Neural crest cell (in vitro differentiated cells): ENCODE measurements around the gene RPS21. TPM values are rescaled to one million over a fixed set of nuclear protein-coding genes. Genes with fewer than 3 reads are reported as not detected.

Experiments used
- DNase-seq: peaks from one replicate; pipeline ENCODE4 v3.0.0; 2021; ENCODE audit warnings: low read depth, mixed read lengths, low spot score
- H3K27ac Mint-ChIP-seq: one replicate; pipeline ENCODE4 v1.8.0; 2021; ENCODE audit warnings: mild to moderate bottlenecking, mixed read lengths; ENCODE audit not compliant: unreplicated experiment
- H3K27me3 Mint-ChIP-seq: 2 replicates; pipeline ENCODE4 v1.8.0; 2021; ENCODE audit warnings: low read depth, mild to moderate bottlenecking, mixed read lengths
- H3K36me3 Mint-ChIP-seq: 2 replicates; pipeline ENCODE4 v1.8.0; 2021; ENCODE audit warnings: low read depth, mild to moderate bottlenecking, mixed read lengths
- H3K4me1 Mint-ChIP-seq: 2 replicates; pipeline ENCODE4 v1.8.0; 2021; ENCODE audit warnings: mixed read lengths
- H3K4me3 Mint-ChIP-seq: one replicate; pipeline ENCODE4 v1.8.0; 2021; ENCODE audit warnings: mild to moderate bottlenecking, mixed read lengths
- H3K9me3 Mint-ChIP-seq: 2 replicates; pipeline ENCODE4 v1.8.0; 2021; ENCODE audit warnings: mixed read lengths
- CTCF ChIP-seq: fragments of 200-600 bp; sonication (generic); conservative IDR thresholded peaks from 2 replicates; pipeline ENCODE4 v1.5.0; 2021; ENCODE audit warnings: antibody characterized with exemption, mild to moderate bottlenecking
- total RNA-seq: library from RNA; stranded (reverse); gene quantifications from 2 replicates; pipeline ENCODE4 v1.2.1, GENCODE V29; 2021

The RPS21 gene
- total RNA-seq, 1 donor from 2014 or later, result 1,312 TPM

- DNase-seq, result no peak
- Mint-ChIP-seq H3K4me1 (no peaks in the 10 kb centered on the region), H3K4me3 (no peak overlapping the region), H3K9me3 (no peaks in the 10 kb centered on the region), H3K36me3 (no peaks in the 10 kb centered on the region), H3K27me3 (peaks cover 3% of the 10 kb centered on the region), H3K27ac (no peak overlapping the region)
- no peak for TF ChIP-seq CTCF
Measured at GRCh38 chr20:62361799-62362589, 24.9 kb upstream of the RPS21 start.

- no peaks in the 10 kb centered on the region for H3K4me1 Mint-ChIP-seq
- H3K4me3 Mint-ChIP-seq, result no peak overlapping the region
- no peak for DNase-seq
- TF ChIP-seq CTCF, result no peak
- H3K36me3 Mint-ChIP-seq, result no peaks in the 10 kb centered on the region
- peaks cover 3% of the 10 kb centered on the region for H3K27me3 Mint-ChIP-seq
- H3K27ac Mint-ChIP-seq, result no peak overlapping the region
- no peaks in the 10 kb centered on the region for H3K9me3 Mint-ChIP-seq
Measured at GRCh38 chr20:62362590-62362940, 24.3 kb upstream of the RPS21 start.

DNA sequence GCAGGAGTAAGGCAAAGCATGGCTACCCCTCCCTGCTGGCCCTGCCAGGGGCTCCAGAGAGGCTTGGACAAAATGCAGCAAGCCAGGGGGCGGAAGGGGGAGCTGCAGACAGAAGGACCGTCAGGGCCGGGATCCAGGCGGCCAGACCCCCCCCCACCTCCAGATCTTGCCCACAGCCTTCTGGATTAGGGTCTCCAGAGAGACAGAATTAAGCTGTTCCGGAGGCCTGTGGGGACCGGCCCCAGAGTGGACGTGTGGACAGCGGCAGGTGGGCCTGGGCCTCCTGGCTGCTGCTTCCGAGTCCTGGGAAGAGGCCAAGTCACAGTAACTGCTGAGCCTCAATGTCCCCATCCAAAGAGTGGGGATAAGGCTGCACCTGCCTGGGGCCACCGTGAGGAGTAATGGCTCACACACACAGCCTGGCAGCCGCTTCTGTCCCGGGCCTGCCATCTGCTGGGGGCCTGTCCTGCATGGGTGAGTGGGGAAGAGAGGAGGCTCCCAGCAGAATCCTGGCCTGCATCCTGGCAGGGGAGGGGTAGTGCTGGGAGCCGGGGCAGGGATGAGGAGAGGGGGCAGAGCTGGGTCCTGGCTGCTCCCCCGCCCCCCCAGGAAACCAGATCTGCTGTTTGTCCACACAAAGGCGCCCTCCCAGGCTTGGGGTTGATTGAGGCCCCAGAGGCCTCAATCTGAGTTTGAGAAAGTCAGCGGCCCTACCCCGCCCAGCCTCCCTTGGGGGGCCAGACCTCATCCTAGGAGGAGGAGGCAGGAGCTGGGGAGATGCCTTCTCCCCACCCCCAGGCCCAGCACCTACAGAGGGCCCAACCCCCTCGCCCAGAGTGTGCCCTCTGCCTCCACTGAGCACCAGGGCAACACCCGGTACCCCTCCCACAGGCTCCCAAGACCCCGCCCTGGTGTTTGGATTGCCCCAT is 23.6 kb upstream of the RPS21 start:
- H3K27me3 Mint-ChIP-seq, result peaks cover 4% of the 10 kb centered on the region
- H3K36me3 Mint-ChIP-seq, result no peaks in the 10 kb centered on the region
- H3K27ac Mint-ChIP-seq, result no peak overlapping the region
- no peaks in the 10 kb centered on the region for H3K9me3 Mint-ChIP-seq
- no peak overlapping the region for H3K4me3 Mint-ChIP-seq
- TF ChIP-seq CTCF, result no peak
- DNase-seq, result no peak
- H3K4me1 Mint-ChIP-seq, result no peaks in the 10 kb centered on the region

- Mint-ChIP-seq H3K4me3 (peak overlapping the region; percentile 82), H3K9me3 (no peaks in the 10 kb centered on the region), H3K27ac (no peak overlapping the region), H3K4me1 (peaks cover 2% of the 10 kb centered on the region), H3K27me3 (peaks cover 10% of the 10 kb centered on the region), H3K36me3 (no peaks in the 10 kb centered on the region)
- TF ChIP-seq CTCF, result no peak
- DNase-seq, result no peak
Measured at GRCh38 chr20:62363920-62364851, 22.7 kb upstream of the RPS21 start.
